Skeletal muscle tissue (tissue), 5 donors: ENCODE results near the gene IQCF5. TPM values are rescaled to one million over a fixed set of nuclear protein-coding genes. Genes with fewer than 3 reads are reported as not detected.

Source experiments
- H3K27ac ChIP-seq: one replicate; pipeline ENCODE4 v1.7.0; 2013; ENCODE audit warnings: mild to moderate bottlenecking, low read depth, low read length, inconsistent platforms
- H3K27me3 ChIP-seq, 3 donors: one replicate each; pipeline ENCODE4 v1.7.0; 2013; ENCODE audit warnings: low read length in 3 of 3; ENCODE audit not compliant: control insufficient read depth in 3 of 3, insufficient read depth in 3 of 3
- H3K36me3 ChIP-seq, 3 donors: one replicate each; pipeline ENCODE4 v1.7.0; 2013; ENCODE audit warnings: low read length in 3 of 3; ENCODE audit not compliant: control insufficient read depth in 3 of 3, insufficient read depth in 3 of 3
- H3K4me1 ChIP-seq, 3 donors: one replicate each; pipeline ENCODE4 v1.7.0; 2013; ENCODE audit warnings: low read length in 3 of 3, mild to moderate bottlenecking in 3 of 3; ENCODE audit not compliant: control insufficient read depth in 3 of 3, insufficient read depth in 3 of 3
- H3K4me3 ChIP-seq, 3 donors: one replicate each; pipeline ENCODE4 v1.7.0; 2013; ENCODE audit warnings: low read length in 3 of 3
- H3K9ac ChIP-seq, 3 donors: one replicate each; pipeline ENCODE4 v1.7.0; 2013; ENCODE audit warnings: low read length in 3 of 3, mild to moderate bottlenecking in 3 of 3, moderate library complexity in 2 of 3, low read depth in 1 of 3
- H3K9me3 ChIP-seq, 3 donors: one replicate each; pipeline ENCODE4 v1.7.0; 2013; ENCODE audit warnings: low read length in 3 of 3; ENCODE audit not compliant: control insufficient read depth in 3 of 3
- small RNA-seq: library from RNA; depleted of rRNA; stranded (forward); fragments of <200 nt; gene quantifications from one replicate; pipeline ENCODE3, GENCODE V24; 2014
- total RNA-seq: library from RNA; depleted of rRNA; stranded (reverse); fragments of >200 nt; gene quantifications from one replicate; pipeline ENCODE4 v1.2.3, GENCODE V29; 2014
- donor health status: Osteomylitis.

IQCF5 gene
- total RNA-seq, 1 donor from 2014 or later, result not detected

DNA sequence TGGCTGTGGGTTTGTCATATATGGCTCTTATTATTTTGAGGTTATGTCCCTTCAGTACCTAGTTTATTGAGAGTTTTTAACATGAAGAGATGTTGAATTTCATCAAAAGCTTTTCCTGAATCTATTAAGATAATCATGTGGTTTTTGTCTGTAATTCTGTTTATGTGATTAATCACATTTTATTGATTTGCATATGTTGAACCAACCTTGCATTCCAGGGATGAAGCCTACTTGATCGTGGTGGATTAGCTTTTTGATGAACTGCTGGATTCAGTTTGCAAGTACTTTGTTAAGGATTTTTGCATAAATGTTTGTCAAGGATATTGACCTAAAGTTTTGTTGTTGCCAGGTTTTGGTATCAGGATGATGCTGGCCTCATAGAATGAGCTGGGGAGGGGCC, 47.1 kb downstream of the IQCF5 start:
- no peaks in the 10 kb centered on the region for H3K4me1 ChIP-seq
- H3K9me3 ChIP-seq, result peaks cover 0 to 2% (median 0%) of the 10 kb centered on the region in 3 donors
- no peaks in the 10 kb centered on the region for H3K36me3 ChIP-seq
- no peak overlapping the region for H3K4me3 ChIP-seq
- no peak overlapping the region for H3K9ac ChIP-seq
- H3K27me3 ChIP-seq, result no peaks in the 10 kb centered on the region
- H3K27ac ChIP-seq, result no peak overlapping the region

Small RNAs within 50 kb of the gene (small RNA-seq; reads per million reads assigned to genes)
- 0.07 reads per million for gene RN7SL504P

Other genes with a start within 250 kb of the IQCF5 start
- gene TEX264, start 204.3 kb downstream of the IQCF5 start, total RNA-seq, result 22.4 TPM
- not detected for gene GRM2, start 168.5 kb downstream of the IQCF5 start, total RNA-seq
- gene IQCF6, start 96.4 kb downstream of the IQCF5 start, total RNA-seq, result not detected
- not detected for gene IQCF2, start 14.0 kb downstream of the IQCF5 start, total RNA-seq
- gene IQCF1, start 27.8 kb upstream of the IQCF5 start, total RNA-seq, result not detected
- gene RRP9, start 66.3 kb upstream of the IQCF5 start, total RNA-seq, result 14.6 TPM
- 6.3 TPM for gene PARP3, start 66.8 kb upstream of the IQCF5 start, total RNA-seq
- gene GPR62, start 79.8 kb upstream of the IQCF5 start, total RNA-seq, result 0.52 TPM
- gene PCBP4, start 91.9 kb upstream of the IQCF5 start, total RNA-seq, result 33.4 TPM
- gene ABHD14B, start 98.4 kb upstream of the IQCF5 start, total RNA-seq, result 7.8 TPM
- gene ABHD14A, start 99.5 kb upstream of the IQCF5 start, total RNA-seq, result 8.9 TPM
- gene ACY1, start 107.9 kb upstream of the IQCF5 start, total RNA-seq, result 14.6 TPM
- 1,532 TPM for gene RPL29, start 120.3 kb upstream of the IQCF5 start, total RNA-seq
- 5.2 TPM for gene DUSP7, start 181.0 kb upstream of the IQCF5 start, total RNA-seq